Bladder microvascular endothelial cell (primary cell): ENCODE results near the gene AP1S1. TPM values are rescaled to one million over a fixed set of nuclear protein-coding genes. Genes with fewer than 3 reads are reported as not detected.

Experiments used
- total RNA-seq: library from RNA; depleted of rRNA; stranded (reverse); fragments of >200 nt; gene quantifications from 2 replicates; pipeline ENCODE4 v1.2.3, GENCODE V29; 2014

AP1S1 gene
- total RNA-seq: 149 and 186 TPM in 2 replicates

GRCh38 chr7:101153969-101154692 lies at the start of gene AP1S1:
Gene AP1S1, plus strand, starts transcription at chr7:101154476. Its CDS starts 39 bp downstream, at chr7:101154515.

GRCh38 chr7:101126651-101127459 lies 27.4 kb upstream of the AP1S1 start, which contains the start of gene SERPINE1:
Gene SERPINE1, plus strand, starts transcription at chr7:101127104. Its CDS starts 1,290 bp downstream, at chr7:101128394.

GRCh38 chr7:101165075-101165957 lies 11.0 kb downstream of the AP1S1 start, which contains the start of gene VGF:
Gene VGF, minus strand, starts transcription at chr7:101165569. Its CDS starts 726 bp downstream, at chr7:101164843.

GRCh38 chr7:101180130-101180755 lies 26.0 kb downstream of the AP1S1 start, which contains the start of gene NAT16:
Gene NAT16, minus strand, starts transcription at chr7:101180293. Its CDS starts 5,486 bp downstream, at chr7:101174807.

GRCh38 chr7:101200862-101201599 lies 46.8 kb downstream of the AP1S1 start, which contains the start of gene MOGAT3:
Gene MOGAT3, minus strand, starts transcription at chr7:101201036. Its CDS starts 182 bp downstream, at chr7:101200854.

Other genes with a start within 250 kb of the AP1S1 start
- gene MUC3A, start 204.9 kb upstream of the AP1S1 start, total RNA-seq: under 0.01 TPM in 1 of 2 replicates, not detected in the other
- gene MUC12, start 184.9 kb upstream of the AP1S1 start, total RNA-seq: not detected in 2 replicates
- not detected in 2 replicates for gene MUC17, start 134.4 kb upstream of the AP1S1 start, total RNA-seq
- 14.4 and 48.5 TPM in 2 replicates for gene TRIM56, start 69.0 kb upstream of the AP1S1 start, total RNA-seq
- gene SERPINE1, start 27.4 kb upstream of the AP1S1 start, total RNA-seq: 270 and 1,595 TPM in 2 replicates
- not detected in 2 replicates for gene VGF, start 11.1 kb downstream of the AP1S1 start, total RNA-seq
- not detected in 2 replicates for gene NAT16, start 25.8 kb downstream of the AP1S1 start, total RNA-seq
- not detected in 2 replicates for gene MOGAT3, start 46.6 kb downstream of the AP1S1 start, total RNA-seq
- gene PLOD3, start 63.1 kb downstream of the AP1S1 start, total RNA-seq: 52.3 and 103 TPM in 2 replicates
- gene ZNHIT1, start 63.7 kb downstream of the AP1S1 start, total RNA-seq: 55.8 and 118 TPM in 2 replicates
- gene CLDN15, start 83.3 kb downstream of the AP1S1 start, total RNA-seq: 1.8 and 4.5 TPM in 2 replicates
- 206 and 302 TPM in 2 replicates for gene FIS1, start 90.6 kb downstream of the AP1S1 start, total RNA-seq
- gene IFT22, start 167.3 kb downstream of the AP1S1 start, total RNA-seq: 12.5 and 14.4 TPM in 2 replicates
- gene COL26A1, start 208.4 kb downstream of the AP1S1 start, total RNA-seq: 0.13 TPM in 1 of 2 replicates, not detected in the other